ENCODE data around the gene H6PD.

H6PD gene

GRCh38 chr1:9241891-9242290 lies 7.3 kb downstream of the H6PD start:
- no peak for DNase-seq

DNA sequence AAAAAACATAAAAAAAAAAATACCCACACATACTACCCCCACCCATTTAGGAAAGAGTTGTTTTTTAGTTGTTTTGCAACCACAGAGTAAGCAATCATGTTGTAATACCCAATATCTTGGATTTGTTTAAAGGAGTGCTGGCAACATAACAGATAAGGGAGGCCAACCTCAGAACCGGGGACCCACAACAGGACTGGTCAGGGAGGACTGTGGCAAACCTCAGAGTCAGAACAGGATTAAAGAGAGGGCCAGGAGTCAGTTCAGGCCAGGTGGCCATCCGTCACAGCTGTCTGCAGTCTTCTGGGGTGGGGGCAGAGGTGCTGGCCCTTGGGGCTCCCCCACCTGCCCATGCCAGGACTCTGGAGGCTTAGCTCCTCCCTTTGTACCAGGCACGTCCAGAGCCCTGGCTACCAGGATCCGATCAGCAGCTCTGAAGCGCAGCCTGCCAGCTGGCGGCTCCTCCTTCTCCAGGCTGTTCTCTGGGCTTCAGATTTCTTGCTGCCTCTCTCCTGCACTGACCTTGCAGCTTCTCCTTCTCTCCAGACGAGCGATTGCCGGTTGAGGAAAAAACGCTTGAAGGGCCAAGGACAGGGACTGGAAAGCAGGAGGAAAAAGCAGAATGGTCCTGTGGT lies 7.9 kb downstream of the H6PD start:
- DNase-seq = no peak

GRCh38 chr1:9243066-9243739 lies 8.6 kb downstream of the H6PD start:
- DNase-seq = no peak

DNA sequence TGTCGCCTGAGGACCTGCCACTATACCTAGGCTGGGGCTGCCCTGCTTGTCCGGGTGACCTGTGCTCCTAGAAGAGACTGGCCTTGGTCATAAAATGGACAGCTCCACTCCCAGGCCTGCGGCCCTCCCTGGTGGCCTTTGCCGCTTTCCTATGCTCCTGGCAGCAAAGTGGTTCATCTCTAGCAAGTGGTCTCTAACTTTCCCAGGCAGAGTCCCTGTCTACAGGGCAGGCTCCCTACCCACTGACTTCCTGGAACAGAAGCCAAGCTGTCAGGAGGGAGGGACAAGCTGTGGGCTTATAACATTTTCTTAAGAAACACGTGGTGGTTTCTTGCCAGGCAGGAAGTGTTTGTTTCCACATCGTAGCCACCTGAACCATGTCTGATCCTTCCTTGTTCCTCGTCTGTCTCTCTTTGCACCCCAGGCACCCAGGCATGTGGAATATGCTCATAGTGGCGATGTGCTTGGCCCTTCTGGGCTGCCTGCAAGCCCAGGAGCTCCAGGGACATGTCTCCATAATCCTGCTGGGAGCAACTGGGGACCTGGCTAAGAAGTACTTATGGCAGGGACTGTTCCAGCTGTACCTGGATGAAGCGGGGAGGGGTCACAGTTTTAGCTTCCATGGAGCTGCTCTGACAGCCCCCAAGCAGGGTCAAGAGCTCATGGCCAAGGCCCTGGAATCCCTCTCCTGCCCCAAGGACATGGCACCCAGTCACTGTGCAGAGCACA lies 10.1 kb downstream of the H6PD start:
- no peak for DNase-seq

- no peak for DNase-seq
Observed at GRCh38 chr1:9245230-9245619, 10.7 kb downstream of the H6PD start.

- DNase-seq = no peak
Observed at GRCh38 chr1:9245661-9246060, 11.1 kb downstream of the H6PD start.

- DNase-seq = no peak
Observed at GRCh38 chr1:9246215-9246614, 11.6 kb downstream of the H6PD start.

DNA sequence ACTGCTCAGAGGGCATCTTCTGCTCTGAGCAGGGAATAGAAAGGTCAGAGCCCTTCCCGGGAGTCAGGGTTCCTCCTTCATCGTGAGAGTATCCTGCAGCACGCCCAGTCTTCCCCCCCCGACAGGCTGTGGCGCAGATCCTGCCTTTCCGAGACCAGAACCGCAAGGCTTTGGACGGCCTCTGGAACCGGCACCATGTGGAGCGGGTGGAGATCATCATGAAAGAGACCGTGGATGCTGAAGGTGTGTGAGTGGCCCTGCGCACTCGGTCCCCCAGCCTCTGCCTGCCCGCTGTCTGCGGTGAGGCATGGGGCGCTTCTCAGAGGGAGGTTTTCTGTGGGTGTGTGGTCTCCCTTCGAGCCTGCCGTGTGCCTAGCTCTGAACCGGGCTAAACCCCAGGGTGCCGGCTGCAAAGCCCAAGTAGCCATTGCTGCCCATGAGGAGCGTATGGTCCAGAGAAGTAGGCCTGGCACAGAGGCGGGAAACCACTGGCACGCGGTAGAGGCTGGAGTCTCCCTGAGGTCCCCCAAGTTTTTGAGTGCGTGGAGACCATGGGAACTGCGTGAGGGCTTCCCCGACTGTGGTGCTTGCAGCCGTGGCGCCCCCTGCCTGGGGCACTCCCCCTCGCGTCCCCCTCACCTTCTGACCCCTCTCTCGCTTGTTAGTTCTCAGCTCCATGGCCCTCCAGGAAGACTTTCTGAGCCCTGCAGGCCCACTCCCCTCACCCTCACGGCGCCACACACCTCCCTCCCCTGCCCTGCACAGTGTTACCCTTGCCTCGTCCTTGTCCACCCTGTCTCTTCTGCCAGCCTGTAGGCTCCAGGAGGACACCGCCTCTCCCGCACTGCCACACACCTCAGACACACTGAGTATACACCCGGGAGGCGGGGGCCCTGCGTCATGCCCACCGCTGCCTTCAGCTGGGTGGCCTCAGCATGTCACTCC lies 12.5 kb downstream of the H6PD start:
- DNase-seq = no peak

DNA sequence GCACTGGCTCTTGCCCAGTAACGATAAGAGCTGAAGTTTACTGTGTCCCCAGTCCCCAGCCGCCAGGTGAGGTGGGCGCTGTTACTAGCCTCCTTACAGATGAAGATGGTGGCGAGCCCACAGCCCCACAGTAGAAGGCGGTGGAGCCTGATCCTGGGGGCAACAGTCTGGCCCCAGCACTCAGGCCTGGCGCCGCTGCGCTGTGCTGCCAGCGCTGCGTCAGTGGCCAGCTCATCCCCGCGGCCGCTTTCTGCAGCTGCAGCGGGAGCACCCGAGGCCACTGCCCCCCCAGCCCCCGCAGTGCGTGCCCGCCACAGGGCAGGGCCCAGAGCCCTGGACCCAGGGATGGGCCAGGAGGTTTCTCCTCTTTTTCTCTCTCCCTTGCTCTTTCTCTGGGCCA lies 13.3 kb downstream of the H6PD start:
- no peak for DNase-seq

DNA sequence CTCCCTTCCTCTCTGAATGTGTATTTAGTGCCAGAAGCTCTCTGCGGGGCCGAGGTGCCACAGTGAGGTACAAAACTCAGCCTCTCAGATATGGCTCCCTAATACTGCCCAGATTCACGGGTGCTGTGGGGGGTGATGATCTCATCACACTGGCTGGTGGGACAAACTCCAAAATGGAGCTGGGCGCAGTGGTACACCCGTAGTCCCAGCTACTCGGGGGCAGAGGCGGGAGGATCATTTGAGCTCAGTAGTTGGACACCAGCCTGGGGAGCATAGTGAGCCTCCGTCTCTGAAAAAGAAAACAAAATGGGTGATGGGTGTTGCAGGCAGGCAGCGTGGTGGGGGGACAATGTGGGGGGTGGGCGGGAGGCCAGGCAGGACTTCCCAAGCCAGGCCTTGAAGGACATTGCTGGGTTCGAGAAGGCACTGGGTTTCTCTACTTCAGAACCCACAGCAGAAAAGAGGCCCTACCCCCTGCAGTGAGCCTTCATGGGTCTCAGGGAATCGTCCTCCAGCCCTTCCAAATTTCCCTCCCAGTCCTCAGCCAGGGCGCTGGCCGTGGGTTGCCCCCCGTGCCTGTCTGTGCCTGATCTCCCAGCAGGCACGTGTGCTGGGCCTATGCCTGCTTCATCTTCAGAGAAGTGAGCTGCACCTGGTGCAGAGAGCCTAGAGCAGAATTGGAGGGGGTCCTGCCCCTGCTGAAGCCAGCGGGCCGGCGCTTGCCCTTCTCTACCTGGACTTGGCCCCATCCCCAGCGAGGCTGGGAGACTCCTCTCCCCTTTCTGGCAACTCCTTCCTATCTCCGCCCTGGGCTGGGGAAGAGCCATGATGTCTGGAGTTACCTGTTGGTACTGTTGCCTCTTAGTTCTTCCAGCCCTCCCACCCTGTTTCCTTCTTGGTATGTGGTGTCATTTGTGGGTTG lies 14.0 kb downstream of the H6PD start:
- DNase-seq = no peak

- no peak for DNase-seq
Observed at GRCh38 chr1:9249263-9249533, 14.6 kb downstream of the H6PD start.

- no peak for DNase-seq
Observed at GRCh38 chr1:9249534-9250410, 15.2 kb downstream of the H6PD start.

- DNase-seq = no peak
Observed at GRCh38 chr1:9250411-9251381, 16.1 kb downstream of the H6PD start.

DNA sequence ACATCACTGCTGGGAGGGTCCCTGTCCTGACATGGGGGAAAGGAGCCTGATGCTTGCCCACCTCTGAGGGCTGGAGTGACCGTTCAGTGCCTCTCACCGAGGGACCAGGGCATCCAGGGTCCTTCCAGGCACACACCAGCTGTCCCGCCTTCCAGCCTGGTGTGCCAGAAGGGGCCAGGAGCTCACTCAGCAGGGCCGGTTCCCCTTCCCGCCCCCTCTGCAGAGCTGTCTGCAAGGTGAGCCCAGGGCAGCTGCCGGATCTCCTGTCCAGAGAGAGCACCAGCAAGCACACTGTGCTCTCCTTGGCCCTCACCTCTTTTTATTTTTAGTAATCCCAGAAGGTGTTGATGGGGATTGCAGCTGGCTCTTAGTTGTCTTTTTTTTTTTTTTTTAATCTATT lies 16.9 kb downstream of the H6PD start:
- no peak for DNase-seq

DNA sequence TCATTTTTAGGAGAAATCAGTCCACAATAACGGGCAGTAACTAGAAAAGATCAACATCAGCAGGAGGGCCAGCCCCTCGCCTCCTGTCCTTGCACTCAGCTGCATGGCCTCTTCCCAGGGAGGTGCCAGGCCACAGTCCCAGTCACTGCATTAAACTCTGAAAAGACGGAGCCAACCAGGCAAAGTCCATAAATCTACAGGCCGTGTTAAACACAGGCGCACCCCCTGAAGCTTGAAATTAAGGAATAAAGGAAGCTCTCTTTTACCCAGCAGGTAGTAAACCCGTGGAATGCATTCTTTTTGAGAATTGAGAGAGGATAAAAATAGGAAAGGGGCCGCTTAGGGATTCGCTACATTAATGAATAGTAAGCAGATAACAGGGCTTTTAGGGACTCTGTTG lies 18.4 kb downstream of the H6PD start:
- DNase-seq = no peak

- DNase-seq = no peak
Observed at GRCh38 chr1:9253453-9254105, 19.0 kb downstream of the H6PD start.

- no peak for DNase-seq
Observed at GRCh38 chr1:9256332-9256731, 21.8 kb downstream of the H6PD start.

DNA sequence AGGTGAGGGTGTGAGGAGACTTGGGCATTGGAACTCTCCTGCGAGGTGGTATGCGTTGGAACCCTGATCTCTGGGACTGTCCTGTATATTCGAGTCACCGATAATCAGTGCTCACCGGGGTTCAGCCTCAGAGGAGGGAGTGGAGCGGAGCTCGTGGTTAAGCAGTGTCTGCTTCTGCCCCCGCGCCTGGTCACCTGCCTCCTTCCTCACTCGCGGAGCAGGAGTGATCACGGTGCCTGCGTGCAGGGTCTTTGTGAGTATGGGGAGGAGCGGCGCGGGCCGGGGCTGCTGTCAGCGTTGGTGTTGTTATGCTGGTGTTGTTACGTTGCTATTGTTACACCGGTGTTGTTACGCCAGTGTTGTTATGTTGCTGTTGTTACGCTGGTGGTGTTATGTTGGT lies 23.3 kb downstream of the H6PD start:
- DNase-seq = no peak

GRCh38 chr1:9258629-9259028 lies 24.1 kb downstream of the H6PD start:
- no peak for DNase-seq
